ENCODE measurements around the gene NUDCD3. TPM values are rescaled to one million over a fixed set of nuclear protein-coding genes. Genes with fewer than 3 reads are reported as not detected.

The NUDCD3 gene
- total RNA-seq, 1 experiment from 2014 or later: 117 TPM

- Histone ChIP-seq H3K4me3 (ENCODE audit: low read depth in 2 of 2, low read length in 2 of 2) (no peak overlapping the region), H3K4me1 (ENCODE audit: control insufficient read depth, insufficient read depth, low read length) (no peaks in the 10 kb centered on the region), H3K27ac (ENCODE audit: low read length) (no peak overlapping the region), H3K27me3 (ENCODE audit: control insufficient read depth, insufficient read depth, low read length) (no peaks in the 10 kb centered on the region), H3K36me3 (ENCODE audit: control insufficient read depth, insufficient read depth, low read length) (peaks cover 4% of the 10 kb centered on the region; the same call in 1 of the 2 replicates), H3K9me3 (ENCODE audit: control insufficient read depth, insufficient read depth, low read depth, low read length) (no peaks in the 10 kb centered on the region)
- BruUV-seq (replicated peaks): no TSS peak
- POLR2A ChIA-PET: no interaction called here
- TF ChIP-seq REST (IDR thresholded peaks at IDR 0.05; ENCODE audit: insufficient read depth in 1 of 2, low read depth in 2 of 2, low read length in 1 of 2) (no peak), CTCF (IDR thresholded peaks at IDR 0.05) (no peak), TCF7L2 (IDR thresholded peaks at IDR 0.05; ENCODE audit: low read depth, low read length) (no peak), SIN3A (IDR thresholded peaks at IDR 0.05; ENCODE audit: borderline replicate concordance, insufficient read depth, low read depth, low read length) (no peak), POLR2AphosphoS5 (IDR thresholded peaks at IDR 0.05; ENCODE audit: low read depth, low read length) (no peak)
- ATAC-seq (no peak), DNase-seq (ENCODE audit: low read depth, low spot score) (no peak)
- CTCF ChIA-PET: no interaction called here
- intact Hi-C loops (cut with micrococcal nuclease; ENCODE audit: unreplicated experiment) (no loop called here), in situ Hi-C loops (cut with HindIII; ENCODE audit: low pct_unique_long_range_greater_than_20kb, low sequenced_read_pairs) (no loop called here)
These were observed 103.1 kb downstream of the NUDCD3 start for GRCh38 chr7:44387389-44387788.

GRCh38 chr7:44386139-44386913 is 104.1 kb downstream of the NUDCD3 start:
- in situ Hi-C loops (cut with HindIII; ENCODE audit: low pct_unique_long_range_greater_than_20kb, low sequenced_read_pairs): no loop called here
- no peak for ATAC-seq
- DNase-seq (ENCODE audit: low read depth, low spot score): no peak
- Histone ChIP-seq H3K27me3 (ENCODE audit: control insufficient read depth, insufficient read depth, low read length) (no peaks in the 10 kb centered on the region), H3K9me3 (ENCODE audit: control insufficient read depth, insufficient read depth, low read depth, low read length) (no peaks in the 10 kb centered on the region), H3K36me3 (ENCODE audit: control insufficient read depth, insufficient read depth, low read length) (peaks cover 4% of the 10 kb centered on the region; the same call in 1 of the 2 replicates), H3K27ac (ENCODE audit: low read length) (no peak overlapping the region), H3K4me1 (ENCODE audit: control insufficient read depth, insufficient read depth, low read length) (no peaks in the 10 kb centered on the region), H3K4me3 (ENCODE audit: low read depth in 2 of 2, low read length in 2 of 2) (no peak overlapping the region)
- POLR2A ChIA-PET: no interaction called here
- TF ChIP-seq TCF7L2 (IDR thresholded peaks at IDR 0.05; ENCODE audit: low read depth, low read length): no peak
- TF ChIP-seq CTCF (IDR thresholded peaks at IDR 0.05): no peak
- TF ChIP-seq POLR2AphosphoS5 (IDR thresholded peaks at IDR 0.05; ENCODE audit: low read depth, low read length): no peak
- no peak for TF ChIP-seq REST (IDR thresholded peaks at IDR 0.05; ENCODE audit: insufficient read depth in 1 of 2, low read depth in 2 of 2, low read length in 1 of 2)
- no peak for TF ChIP-seq SIN3A (IDR thresholded peaks at IDR 0.05; ENCODE audit: borderline replicate concordance, insufficient read depth, low read depth, low read length)
- intact Hi-C loops (cut with micrococcal nuclease; ENCODE audit: unreplicated experiment): no loop called here
- BruUV-seq (replicated peaks): no TSS peak
- CTCF ChIA-PET: no interaction called here
